Ishikawa (cell line): ENCODE results near the gene HLA-C.

Experiments
- CEBPB ChIP-seq: IDR thresholded peaks from 2 replicates; pipeline ENCODE4 v1.6.1; 2012
- CREB1 ChIP-seq: IDR thresholded peaks from 2 replicates; pipeline ENCODE4 v1.6.1; 2012; ENCODE audit warnings: low read depth
- EGR1 ChIP-seq: IDR thresholded peaks from 2 replicates; pipeline ENCODE4 v1.6.1; 2012
- EP300 ChIP-seq: IDR thresholded peaks from 2 replicates; pipeline ENCODE4 v1.6.1; 2012; ENCODE audit warnings: borderline replicate concordance
- FOXM1 ChIP-seq: IDR thresholded peaks from 2 replicates; pipeline ENCODE4 v1.6.1; 2012; ENCODE audit warnings: low read depth, borderline replicate concordance
- MAX ChIP-seq: IDR thresholded peaks from 2 replicates; pipeline ENCODE4 v1.6.1; 2012
- NFIC ChIP-seq: IDR thresholded peaks from 2 replicates; pipeline ENCODE4 v1.6.1; 2012
- RAD21 ChIP-seq: IDR thresholded peaks from 2 replicates; pipeline ENCODE4 v1.6.1; 2012; ENCODE audit warnings: low read depth
- REST ChIP-seq: IDR thresholded peaks from 2 replicates; pipeline ENCODE4 v1.6.1; 2012; ENCODE audit warnings: low read depth, mild to moderate bottlenecking
- TAF1 ChIP-seq: IDR thresholded peaks from 2 replicates; pipeline ENCODE4 v1.6.1; 2012; ENCODE audit warnings: low read depth, mild to moderate bottlenecking
- TCF12 ChIP-seq: IDR thresholded peaks from 2 replicates; pipeline ENCODE4 v1.6.1; 2012; ENCODE audit warnings: low read depth
- TEAD4 ChIP-seq: IDR thresholded peaks from 2 replicates; pipeline ENCODE4 v1.6.1; 2012
- USF1 ChIP-seq: IDR thresholded peaks from 2 replicates; pipeline ENCODE4 v1.6.1; 2012
- YY1 ChIP-seq: IDR thresholded peaks from 2 replicates; pipeline ENCODE4 v1.6.1; 2012; ENCODE audit warnings: low read depth
- ZBTB7A ChIP-seq: IDR thresholded peaks from 2 replicates; pipeline ENCODE4 v1.6.1; 2012; ENCODE audit warnings: low read depth

Gene HLA-C

GRCh38 chr6:31299947-31300346 lies 28.1 kb upstream of the HLA-C start:
- TF ChIP-seq FOXM1 (no peak), TCF12 (no peak), TAF1 (no peak), ZBTB7A (no peak)

GRCh38 chr6:31299511-31299910 lies 27.6 kb upstream of the HLA-C start:
- no peak for TF ChIP-seq EP300
- TF ChIP-seq CEBPB: no peak
- TF ChIP-seq CREB1: no peak
- TF ChIP-seq EGR1: no peak
- TF ChIP-seq RAD21: no peak
- TF ChIP-seq USF1: no peak

DNA sequence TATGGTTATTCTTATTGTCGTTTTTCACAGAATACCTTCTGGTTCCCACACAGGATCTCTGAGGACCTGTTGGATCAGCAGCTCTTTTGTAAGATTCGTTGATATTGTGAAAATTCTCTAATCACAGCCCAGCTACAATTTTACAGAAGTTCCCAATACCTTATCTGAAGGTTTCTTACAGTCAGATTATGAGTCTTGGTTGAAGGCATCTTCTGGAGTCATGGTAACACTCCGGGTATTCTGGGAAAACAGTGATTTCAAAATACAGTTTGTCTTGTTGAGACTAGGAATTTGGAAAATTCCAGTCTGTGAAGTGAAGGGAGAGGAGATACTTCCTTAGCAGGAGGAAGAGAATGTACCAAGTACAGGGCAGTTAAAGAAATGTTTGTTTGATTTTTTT lies 22.2 kb upstream of the HLA-C start:
- no peak for TF ChIP-seq YY1
- no peak for TF ChIP-seq RAD21
- no peak for TF ChIP-seq TCF12
- TF ChIP-seq FOXM1: no peak
- TF ChIP-seq TAF1: no peak
- TF ChIP-seq USF1: no peak
- TF ChIP-seq ZBTB7A: no peak
- TF ChIP-seq EP300: no peak

DNA sequence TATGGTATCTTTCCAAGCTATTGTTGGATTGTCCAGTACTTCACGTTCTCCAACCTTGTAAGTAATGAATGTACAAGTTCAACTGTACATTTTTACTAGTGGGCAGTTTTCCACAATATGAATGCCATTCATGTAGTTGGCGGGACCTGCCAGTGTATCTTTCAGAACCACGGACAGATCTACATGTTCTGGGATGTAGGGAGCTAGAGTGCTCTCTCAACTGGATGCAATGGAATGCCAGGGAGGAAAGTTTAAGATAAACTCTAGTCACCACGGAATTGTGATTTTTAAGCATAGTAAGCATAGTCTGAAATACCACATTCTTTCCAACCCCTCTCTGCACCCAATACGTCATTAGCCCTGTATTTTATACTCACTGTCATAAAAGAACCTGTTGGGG lies 21.5 kb upstream of the HLA-C start:
- TF ChIP-seq CREB1 (no peak), REST (peak; percentile 87)

GRCh38 chr6:31289788-31290187 lies 17.9 kb upstream of the HLA-C start:
- TF ChIP-seq TCF12 (no peak), REST (no peak), CREB1 (no peak), EP300 (no peak), ZBTB7A (no peak), USF1 (no peak), TAF1 (no peak), NFIC (no peak), CEBPB (no peak), TEAD4 (no peak), MAX (no peak), RAD21 (no peak), EGR1 (no peak), FOXM1 (no peak)

DNA sequence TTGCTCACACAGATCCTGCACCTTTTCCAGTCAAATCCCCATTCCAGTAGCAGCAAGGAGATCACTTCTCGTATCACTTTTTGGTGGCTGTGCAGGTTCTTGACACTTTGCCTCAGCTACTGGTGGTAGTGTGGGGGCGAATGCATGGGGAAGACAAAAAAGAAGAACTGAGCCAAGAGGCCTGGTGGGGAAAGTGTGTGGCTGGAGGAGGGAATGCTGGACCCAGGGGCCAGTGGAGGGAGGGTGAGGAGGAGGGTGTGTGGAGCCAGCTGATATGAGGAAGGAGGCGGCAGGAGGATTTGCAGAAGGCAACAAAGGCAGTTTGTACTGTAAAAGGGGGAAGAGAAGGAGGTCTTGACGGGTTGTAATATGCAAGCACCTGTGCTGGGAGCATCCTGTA lies 15.7 kb upstream of the HLA-C start:
- TF ChIP-seq MAX: no peak
- TF ChIP-seq TEAD4: no peak
- no peak for TF ChIP-seq FOXM1
- no peak for TF ChIP-seq NFIC

GRCh38 chr6:31285982-31286381 lies 14.1 kb upstream of the HLA-C start:
- TF ChIP-seq MAX (no peak), NFIC (no peak), EP300 (no peak), CREB1 (no peak), USF1 (no peak), ZBTB7A (no peak), REST (no peak), TAF1 (no peak), EGR1 (no peak), RAD21 (no peak), CEBPB (no peak), TEAD4 (no peak), YY1 (no peak), FOXM1 (no peak), TCF12 (no peak)
